HEK293T (cell line): ENCODE data around the gene ZFP36.

Experiments used
- CTCF ChIA-PET: fragments of 350-600 bp; formaldehyde crosslinking; extraction: SDS; loops from one replicate; lab custom pipeline; 2021; ENCODE audit warnings: antibody characterized with exemption, inconsistent platforms; lab: Yijun Ruan, JAX
- POLR2A ChIA-PET: fragments of 350-600 bp; formaldehyde crosslinking; extraction: SDS; loops from one replicate; lab custom pipeline; 2020; ENCODE audit warnings: antibody characterized with exemption, inconsistent platforms; lab: Yijun Ruan, JAX
- DNase-seq: peaks from one replicate; pipeline ENCODE4 v3.0.0; 2012; ENCODE audit warnings: mixed read lengths; ENCODE audit errors: extremely low spot score
- ARNT ChIP-seq: fragments of 450-650 bp; IDR thresholded peaks from 2 replicates; pipeline ENCODE4 v1.6.1; 2017; ENCODE audit warnings: mild to moderate bottlenecking
- BHLHE40 ChIP-seq: fragments of 450-650 bp; IDR thresholded peaks from 2 replicates; pipeline ENCODE4 v1.6.1; 2016; ENCODE audit warnings: mild to moderate bottlenecking, moderate library complexity, borderline replicate concordance
- CTBP1 ChIP-seq: fragments of 450-650 bp; IDR thresholded peaks from 2 replicates; pipeline ENCODE4 v1.6.1; 2016; ENCODE audit warnings: borderline replicate concordance
- ELF4 ChIP-seq: fragments of 450-650 bp; IDR thresholded peaks from 2 replicates; pipeline ENCODE4 v1.6.1; 2017; ENCODE audit warnings: antibody characterized with exemption
- FOXA1 ChIP-seq: fragments of 450-650 bp; IDR thresholded peaks from 2 replicates; pipeline ENCODE4 v1.6.1; 2016; ENCODE audit warnings: mild to moderate bottlenecking
- FOXK2 ChIP-seq: fragments of 450-650 bp; IDR thresholded peaks from 2 replicates; pipeline ENCODE4 v1.6.1; 2016; ENCODE audit warnings: mild to moderate bottlenecking
- FOXM1 ChIP-seq: fragments of 450-650 bp; IDR thresholded peaks from 2 replicates; pipeline ENCODE4 v1.6.1; 2017; ENCODE audit warnings: mild to moderate bottlenecking, borderline replicate concordance
- HDGF ChIP-seq: fragments of 450-650 bp; IDR thresholded peaks from 2 replicates; pipeline ENCODE4 v1.6.1; 2017; ENCODE audit warnings: antibody characterized with exemption, borderline replicate concordance
- L3MBTL2 ChIP-seq: fragments of 450-650 bp; conservative IDR thresholded peaks from 2 replicates; pipeline ENCODE4 v1.6.1; 2016; ENCODE audit warnings: mild to moderate bottlenecking
- LEF1 ChIP-seq: fragments of 450-650 bp; IDR thresholded peaks from 2 replicates; pipeline ENCODE4 v1.6.1; 2017; ENCODE audit warnings: mild to moderate bottlenecking, borderline replicate concordance
- NFRKB ChIP-seq: fragments of 450-650 bp; IDR thresholded peaks from 2 replicates; pipeline ENCODE4 v1.6.1; 2016; ENCODE audit warnings: mild to moderate bottlenecking, moderate library complexity
- SP1 ChIP-seq: fragments of 450-650 bp; IDR thresholded peaks from 2 replicates; pipeline ENCODE4 v1.6.1; 2017
- SUZ12 ChIP-seq: fragments of 450-650 bp; IDR thresholded peaks from 2 replicates; pipeline ENCODE4 v1.6.1; 2016; ENCODE audit warnings: mild to moderate bottlenecking
- TARDBP ChIP-seq: fragments of 450-650 bp; IDR thresholded peaks from 2 replicates; pipeline ENCODE4 v1.6.1; 2016
- ZNF384 ChIP-seq: fragments of 450-650 bp; IDR thresholded peaks from 2 replicates; pipeline ENCODE4 v1.6.1; 2016
- TF ChIP-seq, protein P1 (sequence below): fragments of 450-650 bp; IDR thresholded peaks from 2 replicates; pipeline ENCODE4 v1.6.1; 2016

The ZFP36 gene

DNA sequence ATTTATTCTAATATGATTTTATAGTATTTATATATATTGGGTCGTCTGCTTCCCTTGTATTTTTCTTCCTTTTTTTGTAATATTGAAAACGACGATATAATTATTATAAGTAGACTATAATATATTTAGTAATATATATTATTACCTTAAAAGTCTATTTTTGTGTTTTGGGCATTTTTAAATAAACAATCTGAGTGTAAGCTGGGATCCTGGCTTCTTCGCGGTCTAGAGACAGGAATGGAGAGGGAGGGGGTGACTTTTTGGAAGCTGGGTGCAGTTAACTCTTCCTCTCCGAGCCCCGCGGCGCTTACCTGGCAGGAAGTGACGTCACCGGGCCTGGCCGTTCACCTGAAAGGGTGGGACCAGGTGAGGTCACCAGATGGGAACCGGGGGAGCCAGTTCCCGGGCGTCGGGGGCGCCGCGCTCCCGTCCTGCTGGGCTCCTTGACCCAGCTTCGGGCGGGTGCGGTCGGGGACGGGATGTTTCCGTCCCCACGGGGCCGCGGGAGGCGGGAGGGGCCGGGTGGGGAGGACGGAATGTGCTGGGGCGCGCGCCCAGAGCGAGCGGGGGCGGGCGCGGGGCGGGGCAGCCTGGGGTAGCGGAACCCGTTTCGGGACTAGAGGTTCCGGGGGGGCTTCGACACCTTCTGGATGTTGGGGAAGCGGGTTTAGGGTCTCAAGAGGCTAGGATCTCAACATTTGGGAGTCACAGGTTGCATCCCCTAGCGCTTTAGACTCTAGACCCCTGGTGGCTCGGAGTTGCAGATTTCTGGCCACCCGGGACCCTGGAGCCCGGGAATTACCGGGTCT is 2.8 kb downstream of the ZFP36 start:
- ChIA-PET CTCF (no interaction called here), POLR2A (interaction anchor here (1.8 to 10.0 kb wide), 2 partner anchors 18 to 26 kb away, joined by 5 to 54 read pairs; partner anchors contain the start of genes MED29, PAF1 and RPS16)
- TF ChIP-seq CTBP1 (peak; percentile 31; the same call in 1 of the 2 replicates), FOXK2 (no peak)
- no peak for DNase-seq

DNA sequence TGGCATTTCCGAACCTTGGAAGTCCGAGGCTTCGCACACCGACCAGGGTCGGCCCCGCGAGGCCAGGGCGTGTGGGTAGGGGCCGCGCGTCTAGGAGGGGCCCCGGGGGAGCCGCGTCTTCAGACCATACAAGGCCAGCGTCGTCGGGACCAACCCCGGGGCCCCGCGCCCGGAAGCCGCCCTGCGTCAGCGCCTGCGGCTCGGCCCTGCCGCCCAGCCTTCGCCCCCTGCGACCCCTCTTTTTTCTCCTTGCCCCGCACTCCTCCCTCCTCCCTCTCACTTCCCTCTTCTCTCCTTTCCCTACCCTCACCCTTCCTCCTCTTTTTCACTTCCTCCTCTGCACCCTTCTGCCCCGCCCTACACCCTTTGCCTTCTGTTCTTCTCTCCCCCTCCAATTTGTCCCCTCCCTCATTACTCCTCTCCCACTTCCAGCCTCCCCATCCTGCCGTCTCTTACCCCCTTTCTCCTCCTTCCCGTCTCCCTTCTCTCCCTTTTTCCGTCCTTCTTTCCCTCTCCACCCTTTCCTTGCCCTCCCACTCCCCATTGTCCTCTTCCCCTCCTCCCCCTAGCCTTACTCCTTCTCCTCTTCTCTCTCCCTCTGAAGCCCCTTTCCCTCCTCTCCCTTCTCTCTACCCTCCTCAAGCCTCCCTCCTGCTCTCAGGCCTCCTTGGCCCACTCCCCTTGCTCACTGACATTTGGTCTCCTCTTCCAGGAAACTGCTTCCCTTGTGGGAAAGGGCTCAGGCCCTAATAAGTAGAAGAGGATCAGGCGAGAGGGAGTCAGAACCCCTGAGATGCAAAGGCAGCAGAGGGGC is 3.6 kb downstream of the ZFP36 start:
- TF ChIP-seq FOXA1 (no peak), SP1 (no peak), TARDBP (no peak), FOXM1 (no peak), FOXK2 (no peak)
- CTCF ChIA-PET: no interaction called here
- POLR2A ChIA-PET: no interaction called here
- no peak for DNase-seq

DNA sequence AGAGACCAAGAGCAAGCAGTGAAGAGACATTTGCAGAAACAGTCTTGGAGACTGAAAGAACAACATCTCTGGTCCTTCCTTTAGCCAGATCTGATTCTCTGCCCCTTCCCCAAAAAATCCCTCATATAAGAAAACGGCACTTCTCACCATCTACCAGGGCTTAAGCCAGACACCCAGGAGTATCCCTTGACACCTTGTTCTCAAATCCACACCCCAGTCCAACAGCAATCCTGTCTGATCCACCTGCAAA is 4.1 kb downstream of the ZFP36 start:
- POLR2A ChIA-PET: interaction anchor here (1.3 to 2.3 kb wide), 3 partner anchors 8 to 25 kb away, joined by 4 to 16 read pairs (median 9); partner anchors contain the start of gene RPS16
- TF ChIP-seq, protein P1, sequence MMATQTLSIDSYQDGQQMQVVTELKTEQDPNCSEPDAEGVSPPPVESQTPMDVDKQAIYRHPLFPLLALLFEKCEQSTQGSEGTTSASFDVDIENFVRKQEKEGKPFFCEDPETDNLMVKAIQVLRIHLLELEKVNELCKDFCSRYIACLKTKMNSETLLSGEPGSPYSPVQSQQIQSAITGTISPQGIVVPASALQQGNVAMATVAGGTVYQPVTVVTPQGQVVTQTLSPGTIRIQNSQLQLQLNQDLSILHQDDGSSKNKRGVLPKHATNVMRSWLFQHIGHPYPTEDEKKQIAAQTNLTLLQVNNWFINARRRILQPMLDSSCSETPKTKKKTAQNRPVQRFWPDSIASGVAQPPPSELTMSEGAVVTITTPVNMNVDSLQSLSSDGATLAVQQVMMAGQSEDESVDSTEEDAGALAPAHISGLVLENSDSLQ: no peak
- TF ChIP-seq NFRKB (no peak), ELF4 (no peak), TARDBP (no peak)
- CTCF ChIA-PET: interaction anchor here (0.9 to 1.9 kb wide), 2 partner anchors 13 to 69 kb away, joined by 3 to 25 read pairs; partner anchors contain the start of gene SAMD4B
- no peak for DNase-seq

DNA sequence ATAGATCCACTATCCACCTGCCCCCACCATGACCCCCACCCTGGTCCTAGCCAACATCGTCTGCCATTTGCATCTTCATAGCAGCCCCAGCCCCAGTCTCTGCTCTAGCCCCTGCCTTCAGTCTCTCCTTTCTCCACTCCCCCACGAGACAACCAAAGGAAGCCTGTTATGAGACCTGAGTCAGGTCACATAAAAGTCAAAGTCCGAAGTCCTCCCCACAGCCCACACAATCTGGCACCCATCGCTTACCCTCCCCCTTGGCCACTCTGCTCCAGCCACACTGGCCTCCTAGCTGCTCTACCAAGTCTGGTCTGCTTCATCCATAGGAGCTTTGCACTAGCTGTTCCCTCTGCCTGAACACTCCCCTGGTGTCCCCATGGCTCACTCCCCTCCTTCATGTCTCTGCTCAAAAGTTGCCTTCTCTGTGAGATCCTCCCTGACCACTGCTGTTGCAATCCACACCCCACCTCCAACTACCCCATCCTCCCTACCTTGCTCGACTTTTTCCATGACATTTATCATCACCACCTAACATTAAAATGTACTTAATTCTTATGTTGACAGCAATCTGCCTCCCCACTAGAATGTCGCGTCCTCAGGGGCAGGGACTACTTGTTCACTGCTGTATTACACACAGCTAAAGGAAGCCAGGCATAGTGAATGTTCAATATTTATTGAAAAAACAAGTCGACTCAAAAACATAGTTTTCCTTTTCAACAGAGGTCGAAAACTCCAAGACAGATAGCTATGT is 4.6 kb downstream of the ZFP36 start:
- CTCF ChIA-PET: interaction anchor here (0.9 to 1.9 kb wide), 5 partner anchors 10 to 103 kb away, joined by 3 to 25 read pairs (median 4); partner anchors contain the start of genes RPS16, SAMD4B and SELENOV
- POLR2A ChIA-PET: interaction anchor here (0.9 to 2.3 kb wide), 6 partner anchors 9 to 25 kb away, joined by 3 to 16 read pairs (median 7); partner anchors contain the start of genes MED29, PAF1 and RPS16
- DNase-seq: no peak
- TF ChIP-seq ARNT: no peak

DNA sequence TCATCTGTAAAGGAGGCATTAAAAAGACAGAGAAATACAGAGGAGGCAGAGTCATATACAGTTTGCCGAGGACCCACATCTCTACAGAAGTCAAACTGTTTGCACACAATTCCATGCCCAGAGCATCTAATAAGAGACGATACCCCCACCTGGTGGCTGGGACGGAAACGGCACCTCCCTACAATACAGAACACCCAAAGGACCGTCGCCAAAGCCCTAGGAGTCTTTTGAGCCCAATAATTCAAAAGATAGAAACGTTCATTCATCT is 5.1 kb downstream of the ZFP36 start:
- peak; percentile 67 for DNase-seq
- CTCF ChIA-PET: interaction anchor here (0.9 to 1.9 kb wide), 5 partner anchors 10 to 103 kb away, joined by 3 to 25 read pairs (median 4); partner anchors contain the start of genes RPS16, SAMD4B and SELENOV
- no peak for TF ChIP-seq L3MBTL2
- no peak for TF ChIP-seq SP1
- no peak for TF ChIP-seq SUZ12
- no peak for TF ChIP-seq CTBP1
- TF ChIP-seq TARDBP: no peak
- POLR2A ChIA-PET: interaction anchor here (0.9 to 2.3 kb wide), 6 partner anchors 9 to 24 kb away, joined by 3 to 16 read pairs (median 7); partner anchors contain the start of genes MED29, PAF1 and RPS16

DNA sequence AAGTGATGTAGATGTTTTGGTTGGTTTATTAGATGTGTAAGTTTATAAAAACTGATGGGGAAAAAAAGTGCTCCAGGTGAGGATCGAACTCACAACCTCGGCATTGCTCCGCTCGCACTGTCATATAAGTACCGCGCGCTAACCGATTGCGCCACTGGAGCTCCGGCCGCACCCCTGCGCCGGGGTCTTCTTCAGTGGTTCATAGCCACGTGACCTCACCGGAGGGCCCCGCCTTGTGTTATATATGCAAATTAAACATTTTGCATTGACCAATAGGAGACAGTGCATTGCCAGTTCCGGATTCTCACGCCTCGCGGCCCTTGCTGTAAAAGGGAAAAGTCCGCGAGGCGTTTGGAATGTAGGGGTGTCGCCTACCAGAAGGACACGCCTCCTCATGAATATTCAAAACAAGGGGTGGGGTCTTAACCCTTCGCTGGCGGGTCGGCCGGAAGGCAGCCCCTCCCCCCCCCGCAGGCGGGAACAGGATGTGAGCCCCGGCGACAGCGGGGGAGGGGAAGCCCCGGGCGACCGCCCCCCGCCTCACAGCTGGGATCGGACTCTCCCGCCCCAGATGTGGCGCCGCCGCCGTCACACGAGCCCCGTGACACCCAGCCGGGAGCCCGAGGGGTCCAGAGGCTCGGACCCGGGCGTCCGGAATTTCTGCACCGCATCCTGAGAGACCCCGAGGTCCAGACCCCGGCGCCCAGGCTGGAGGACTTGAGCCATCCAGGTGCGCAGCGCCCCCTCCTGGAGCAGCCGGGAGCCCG is 5.6 kb downstream of the ZFP36 start, which contains the start of gene PLEKHG2:
Gene PLEKHG2, plus strand, starts transcription at position 570 of the 767 bp plus-strand sequence. CDS start 1,418 bp downstream, outside the sequence.
- TF ChIP-seq FOXM1 (peak; percentile 48; the same call in 1 of the 2 replicates), ZNF384 (no peak), CTBP1 (0 out of 2 replicates have a peak, but pooled peaks have one; percentile 35), ELF4 (peak; percentile 82), ARNT (peak; percentile 25; the same call in 1 of the 2 replicates), L3MBTL2 (peak; percentile 20; the same call in 1 of the 2 replicates), HDGF (no peak)
- CTCF ChIA-PET: interaction anchor here (1.4 to 1.9 kb wide), 4 partner anchors 11 to 102 kb away, joined by 3 to 25 read pairs (median 4); partner anchors contain the start of genes RPS16 and SELENOV
- POLR2A ChIA-PET: interaction anchor here (0.9 to 2.3 kb wide), 6 partner anchors 10 to 24 kb away, joined by 3 to 16 read pairs (median 7); partner anchors contain the start of genes MED29, PAF1 and RPS16
- DNase-seq: peak; percentile 95

DNA sequence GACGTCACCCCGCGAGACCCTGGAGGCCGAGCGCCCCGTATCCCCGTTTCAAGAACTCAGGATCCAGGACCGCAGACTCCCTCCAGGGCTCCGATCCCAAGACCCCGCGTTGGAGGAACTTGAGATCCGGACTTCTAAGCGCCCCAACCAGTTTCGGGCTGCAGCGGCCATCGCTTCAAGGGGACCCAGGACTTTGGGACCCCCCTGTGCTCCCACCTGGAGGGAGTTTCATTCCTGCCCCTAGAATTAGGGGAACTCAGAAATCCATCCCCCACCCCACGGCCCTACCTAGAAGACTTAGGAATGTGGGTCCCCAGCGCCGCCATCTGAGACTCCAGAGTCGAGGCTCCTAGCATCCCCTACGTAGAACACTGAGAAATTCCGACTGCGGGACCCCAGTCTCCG is 6.2 kb downstream of the ZFP36 start:
- no peak for DNase-seq
- CTCF ChIA-PET: no interaction called here
- TF ChIP-seq TARDBP (no peak), FOXK2 (no peak), BHLHE40 (no peak), NFRKB (no peak), ZNF384 (no peak), FOXA1 (no peak), HDGF (no peak), SUZ12 (no peak), L3MBTL2 (no peak), CTBP1 (no peak), ARNT (no peak), ELF4 (no peak), SP1 (no peak), LEF1 (no peak)
- TF ChIP-seq, protein P1: no peak
- POLR2A ChIA-PET: interaction anchor here (2.3 kb wide), 2 partner anchors 23 kb away, joined by 16 to 53 read pairs; partner anchors contain the start of gene RPS16
